Panc1 (cell line): Measurements from ENCODE around the gene CANT1. TPM values are rescaled to one million over a fixed set of nuclear protein-coding genes. Genes with fewer than 3 reads are reported as not detected.

Experiments used
- ATAC-seq: fragments of 200-7000 bp; cut with Tn5 transposase; 2 replicates; pipeline ENCODE4 v1.9.1; 2020; ENCODE audit warnings: mild to moderate bottlenecking, moderate library complexity
- BruUV-seq: library from RNA; stranded (reverse); fragments of 400-500 nt; replicated peaks from 2 replicates; lab custom pipeline; 2021; lab: Mats Ljungman, UMichigan
- CTCF ChIA-PET: fragments of 300-600 bp; sonication (Branson Sonifier 250); formaldehyde crosslinking; loops from one replicate; lab custom pipeline; 2022; ENCODE audit warnings: antibody characterized with exemption; lab: Charles Lee
- POLR2A ChIA-PET: fragments of 300-600 bp; sonication (Branson Sonifier 250); formaldehyde crosslinking; loops from one replicate; lab custom pipeline; 2022; ENCODE audit warnings: antibody characterized with exemption; lab: Charles Lee
- DNase-seq: peaks from one replicate; pipeline ENCODE4 v3.0.0-alpha.2; 2010; ENCODE audit warnings: low read depth, low spot score
- H3K27ac ChIP-seq: 2 replicates; pipeline ENCODE4 v1.5.1; 2011; ENCODE audit warnings: mild to moderate bottlenecking, low read length, inconsistent platforms
- H3K27me3 ChIP-seq: fragments of 200-500 bp; sonication (Bioruptor generic); 2 replicates; pipeline ENCODE4 v1.6.0; 2014; ENCODE audit warnings: low read length, inconsistent platforms; ENCODE audit not compliant: control insufficient read depth, insufficient read depth
- H3K36me3 ChIP-seq: fragments of 200-500 bp; sonication (Bioruptor generic); 2 replicates; pipeline ENCODE4 v1.5.1; 2014; ENCODE audit warnings: inconsistent platforms, mild to moderate bottlenecking, low read length, moderate library complexity; ENCODE audit not compliant: control insufficient read depth, insufficient read depth
- H3K4me1 ChIP-seq: 2 replicates; pipeline ENCODE4 v1.5.1; 2011; ENCODE audit warnings: inconsistent platforms, mild to moderate bottlenecking, low read length, moderate library complexity; ENCODE audit not compliant: control insufficient read depth, insufficient read depth
- H3K4me3 ChIP-seq, 2 experiments: 2 replicates each; pipeline ENCODE4 v1.5.1; 2011 to 2012; ENCODE audit warnings: low read depth in 2 of 2, low read length in 2 of 2, mild to moderate bottlenecking in 2 of 2, inconsistent platforms in 1 of 2, moderate library complexity in 1 of 2
- H3K9me3 ChIP-seq: fragments of 200-500 bp; sonication (Bioruptor generic); 2 replicates; pipeline ENCODE4 v1.5.1; 2014; ENCODE audit warnings: low read depth, mild to moderate bottlenecking, inconsistent platforms, low read length, moderate library complexity; ENCODE audit not compliant: control insufficient read depth, insufficient read depth
- CTCF ChIP-seq: fragments of 450-650 bp; IDR thresholded peaks from 2 replicates; pipeline ENCODE4 v1.5.1; 2017; ENCODE audit warnings: mild to moderate bottlenecking
- POLR2AphosphoS5 ChIP-seq: IDR thresholded peaks from 2 replicates; pipeline ENCODE4 v1.6.1; 2012; ENCODE audit warnings: mild to moderate bottlenecking, low read depth, low read length, moderate library complexity
- REST ChIP-seq, 2 experiments: IDR thresholded peaks; 2 replicates each; pipeline ENCODE4 v1.6.1; 2011 to 2012; ENCODE audit warnings: low read depth in 2 of 2, control low read depth in 1 of 2, low read length in 1 of 2, mild to moderate bottlenecking in 1 of 2, moderate library complexity in 1 of 2; ENCODE audit not compliant: insufficient read depth in 1 of 2
- SIN3A ChIP-seq: IDR thresholded peaks from 2 replicates; pipeline ENCODE4 v1.6.1; 2012; ENCODE audit warnings: low read depth, mild to moderate bottlenecking, low read length, moderate library complexity, borderline replicate concordance; ENCODE audit not compliant: insufficient read depth
- TCF7L2 ChIP-seq: IDR thresholded peaks from 2 replicates; pipeline ENCODE4 v1.6.1; 2011; ENCODE audit warnings: mild to moderate bottlenecking, low read depth, low read length, inconsistent platforms
- in situ Hi-C: cut with HindIII; loops from 2 replicates; pipeline ENCODE4 v1.10.0; 2016; ENCODE audit warnings: low sequenced_read_pairs, low pct_unique_long_range_greater_than_20kb
- intact Hi-C: fragments of 100-400 bp; cut with micrococcal nuclease; formaldehyde crosslinking; loops from one replicate; pipeline ENCODE4 v1.10.0; 2022; ENCODE audit not compliant: unreplicated experiment
- total RNA-seq: library from RNA; stranded (reverse); gene quantifications from one replicate; pipeline ENCODE4 v1.2.1, GENCODE V29; 2021; ENCODE audit not compliant: unreplicated experiment

CANT1 gene
- total RNA-seq, 1 experiment from 2014 or later, result 160 TPM

DNA sequence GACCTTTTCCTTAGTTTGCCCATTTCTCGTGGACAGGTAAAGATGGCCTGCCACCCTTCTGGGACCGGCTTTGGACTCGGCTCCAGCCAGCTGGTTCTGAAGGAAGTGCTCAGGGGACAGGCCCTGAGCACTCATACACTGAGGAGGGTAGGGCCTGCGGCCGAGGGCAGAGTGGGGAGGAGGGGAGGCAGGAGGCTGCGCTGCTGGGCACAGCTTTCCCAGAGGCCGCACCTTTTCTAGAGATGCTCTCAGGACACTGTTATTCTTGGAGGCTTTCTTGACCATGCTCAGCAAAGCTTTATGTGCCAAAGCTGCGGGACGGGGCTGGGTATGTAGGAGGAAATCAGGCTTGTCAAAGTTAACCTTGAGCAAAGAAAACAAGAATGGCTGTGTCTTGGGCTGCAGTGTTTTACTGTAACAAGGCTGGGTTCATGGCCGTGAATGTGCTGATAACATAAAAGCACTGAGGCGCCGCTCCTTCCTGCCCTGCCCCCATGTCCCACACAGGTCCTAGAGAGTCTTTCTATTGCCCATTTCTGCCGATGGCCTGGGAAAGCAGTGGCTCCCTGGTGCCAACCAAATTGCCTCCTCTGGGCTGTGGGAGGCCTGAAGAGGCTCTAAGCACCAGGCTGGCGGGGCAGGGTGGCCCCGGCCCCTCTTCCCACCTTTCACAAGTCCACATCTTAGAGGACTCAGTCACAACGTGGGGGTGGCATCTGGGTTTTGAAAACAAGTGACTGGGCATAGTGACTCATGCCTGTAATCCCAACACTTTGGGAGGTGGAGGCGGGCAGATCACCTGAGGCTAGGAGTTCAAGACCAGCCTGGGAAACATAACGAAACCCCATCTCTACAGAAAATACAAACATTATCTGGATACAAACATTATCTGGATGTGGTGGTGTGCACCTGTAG, 62.1 kb downstream of the CANT1 start:
- CTCF ChIA-PET, result no interaction called here
- no peak overlapping the region for H3K27ac ChIP-seq
- TF ChIP-seq CTCF, result no peak
- TF ChIP-seq TCF7L2, result peak; percentile 74; the same call in 1 of the 2 replicates
- TF ChIP-seq POLR2AphosphoS5, result no peak
- ATAC-seq (peak; percentile 57), DNase-seq (no peak)
- POLR2A ChIA-PET, result no interaction called here
- in situ Hi-C loops, result no loop called here
- H3K4me3 ChIP-seq, result no peak overlapping the region
- BruUV-seq, result no TSS peak
- no peaks in the 10 kb centered on the region for H3K27me3 ChIP-seq
- no peaks in the 10 kb centered on the region for H3K4me1 ChIP-seq
- H3K9me3 ChIP-seq, result peaks cover 19% of the 10 kb centered on the region
- no peaks in the 10 kb centered on the region for H3K36me3 ChIP-seq
- intact Hi-C loops, result no loop called here

DNA sequence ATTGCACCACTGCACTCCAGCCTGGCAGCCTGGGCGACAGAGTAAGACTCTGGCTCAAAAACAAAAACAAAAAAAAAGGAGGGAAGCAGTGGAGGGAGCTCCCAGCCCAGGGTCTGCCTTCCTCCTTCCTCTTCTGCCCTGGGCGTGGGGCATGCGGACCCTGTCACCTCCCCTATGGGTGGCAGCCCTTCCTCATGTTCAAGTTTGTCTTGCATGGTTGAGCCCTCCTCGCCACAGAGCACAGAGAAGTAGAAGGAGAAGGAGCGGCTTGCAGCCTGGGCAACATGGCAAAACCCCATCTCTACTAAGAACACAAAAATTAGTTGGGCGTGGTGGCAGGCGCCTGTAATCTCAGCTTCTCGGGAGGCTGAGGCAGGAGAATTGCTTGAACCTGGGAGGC, 62.9 kb downstream of the CANT1 start:
- H3K4me3 ChIP-seq, result no peak overlapping the region
- H3K4me1 ChIP-seq, result no peaks in the 10 kb centered on the region
- in situ Hi-C loops (no loop called here), intact Hi-C loops (no loop called here)
- CTCF ChIA-PET, result no interaction called here
- H3K27ac ChIP-seq, result no peak overlapping the region
- H3K36me3 ChIP-seq, result no peaks in the 10 kb centered on the region
- POLR2A ChIA-PET, result no interaction called here
- H3K9me3 ChIP-seq, result peaks cover 19% of the 10 kb centered on the region
- BruUV-seq, result no TSS peak
- ATAC-seq, result no peak
- H3K27me3 ChIP-seq, result no peaks in the 10 kb centered on the region
- TF ChIP-seq CTCF (no peak), REST (IDR thresholded peaks at IDR 0.05; ENCODE audit: insufficient read depth in 1 of 2, low read depth in 2 of 2, low read length in 1 of 2) (no peak), SIN3A (no peak), POLR2AphosphoS5 (no peak), TCF7L2 (no peak)
- no peak for DNase-seq
